ENCODE measurements around the gene CPLX4. TPM values are rescaled to one million over a fixed set of nuclear protein-coding genes. Genes with fewer than 3 reads are reported as not detected.

CPLX4 gene
- total RNA-seq, 1 donor: not detected

Other genes with a start within 250 kb of the CPLX4 start
- gene SEC11C, start 178.8 kb downstream of the CPLX4 start, total RNA-seq: 11.3 TPM
- not detected for gene GRP, start 98.5 kb downstream of the CPLX4 start, total RNA-seq
- gene RAX, start 45.2 kb downstream of the CPLX4 start, total RNA-seq: not detected
- gene LMAN1, start 40.6 kb upstream of the CPLX4 start, total RNA-seq: 53.3 TPM